HCT116 (cell line): Measurements from ENCODE around the gene ATXN1L. TPM values are rescaled to one million over a fixed set of nuclear protein-coding genes. Genes with fewer than 3 reads are reported as not detected.
A peak's percentile ranks its signal among the peaks of the same experiment; 100 is the strongest.

ENCODE experiments used
- CBX3 ChIP-seq: IDR thresholded peaks from 2 replicates; pipeline ENCODE4 v1.6.1; 2012; ENCODE audit warnings: low read depth
- EZH2 ChIP-seq: fragments of 200-600 bp; sonication (generic); IDR thresholded peaks from 2 replicates; pipeline ENCODE4 v1.6.1; 2017; ENCODE audit warnings: antibody characterized with exemption, mixed run types
- FOSL1 ChIP-seq: IDR thresholded peaks from 2 replicates; pipeline ENCODE4 v1.6.1; 2012; ENCODE audit warnings: low read depth
- JUND ChIP-seq: IDR thresholded peaks from 2 replicates; pipeline ENCODE4 v1.6.1; 2012
- POLR2A ChIP-seq: IDR thresholded peaks from 2 replicates; pipeline ENCODE4 v1.7.0; 2011; ENCODE audit warnings: borderline replicate concordance; ENCODE audit not compliant: insufficient read depth, insufficient read length; ENCODE audit errors: extremely low read depth
- SIN3A ChIP-seq: IDR thresholded peaks from 2 replicates; pipeline ENCODE4 v1.6.1; 2012; ENCODE audit warnings: low read depth
- SP1 ChIP-seq: IDR thresholded peaks from 2 replicates; pipeline ENCODE4 v1.6.1; 2012; ENCODE audit warnings: low read depth
- YY1 ChIP-seq: IDR thresholded peaks from 2 replicates; pipeline ENCODE4 v1.6.1; 2011; ENCODE audit warnings: low read length, low read depth, moderate library complexity, mild to moderate bottlenecking; ENCODE audit not compliant: insufficient replicate concordance; ENCODE audit errors: extremely low read depth
- total RNA-seq: library from RNA; stranded (reverse); gene quantifications from one replicate; pipeline ENCODE4 v1.2.1, GENCODE V29; 2021; ENCODE audit not compliant: unreplicated experiment
- TF ChIP-seq, protein P1 (sequence below): IDR thresholded peaks from 2 replicates; pipeline ENCODE4 v1.6.1; 2012; ENCODE audit warnings: low read depth
- TF ChIP-seq, protein P2 (sequence below): IDR thresholded peaks from 2 replicates; pipeline ENCODE4 v1.6.1; 2012
- TF ChIP-seq, protein P3 (sequence below): IDR thresholded peaks from 2 replicates; pipeline ENCODE4 v1.6.1; 2011; ENCODE audit warnings: mild to moderate bottlenecking, low read length, moderate library complexity; ENCODE audit not compliant: insufficient replicate concordance; ENCODE audit errors: extremely low read depth
- TF ChIP-seq, protein P4 (sequence below): IDR thresholded peaks from 2 replicates; pipeline ENCODE4 v1.6.1; 2012

Gene ATXN1L
- total RNA-seq, 1 experiment from 2014 or later: 20.5 TPM

DNA sequence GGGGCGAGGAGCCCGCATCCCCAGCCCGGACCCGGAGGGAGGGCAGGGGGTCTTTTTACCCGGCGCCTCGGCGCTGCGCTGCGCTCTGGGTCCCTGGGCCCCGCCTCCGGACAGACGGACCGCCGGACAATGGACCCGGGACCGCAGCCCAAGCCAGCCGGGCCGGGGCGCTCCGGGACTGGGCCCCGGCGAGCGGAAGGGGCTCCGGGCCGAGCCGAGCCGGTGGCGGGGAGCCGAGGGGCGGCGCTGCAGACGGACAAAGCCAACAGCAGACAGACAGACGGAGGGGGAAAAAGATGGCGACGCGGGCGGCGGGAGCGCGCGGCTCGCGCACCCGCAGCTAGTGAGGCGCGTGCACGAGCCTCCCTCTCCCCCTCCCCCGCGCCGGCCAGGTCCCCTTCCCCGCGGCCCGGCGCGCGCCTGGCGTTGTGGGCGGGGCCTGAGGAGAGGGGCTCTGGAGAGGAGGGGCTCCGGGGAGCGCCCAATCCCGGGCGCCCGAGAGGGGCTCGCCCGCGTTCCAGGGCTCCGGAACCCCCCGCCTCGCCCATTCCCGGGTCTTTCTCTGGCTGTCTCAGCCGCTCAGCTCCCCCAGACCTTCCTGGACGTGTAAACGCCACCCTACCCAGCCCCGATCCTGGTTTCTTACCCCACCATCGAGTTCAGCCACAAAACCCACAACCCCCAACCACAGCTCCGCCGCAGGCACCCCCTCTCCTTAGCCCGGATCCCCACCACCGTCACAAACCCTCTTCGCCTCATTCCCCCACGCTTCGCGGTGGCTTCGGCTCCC is 38.3 kb downstream of the ATXN1L start, which contains the start of gene ZNF821 (continued):
- TF ChIP-seq, protein P1, sequence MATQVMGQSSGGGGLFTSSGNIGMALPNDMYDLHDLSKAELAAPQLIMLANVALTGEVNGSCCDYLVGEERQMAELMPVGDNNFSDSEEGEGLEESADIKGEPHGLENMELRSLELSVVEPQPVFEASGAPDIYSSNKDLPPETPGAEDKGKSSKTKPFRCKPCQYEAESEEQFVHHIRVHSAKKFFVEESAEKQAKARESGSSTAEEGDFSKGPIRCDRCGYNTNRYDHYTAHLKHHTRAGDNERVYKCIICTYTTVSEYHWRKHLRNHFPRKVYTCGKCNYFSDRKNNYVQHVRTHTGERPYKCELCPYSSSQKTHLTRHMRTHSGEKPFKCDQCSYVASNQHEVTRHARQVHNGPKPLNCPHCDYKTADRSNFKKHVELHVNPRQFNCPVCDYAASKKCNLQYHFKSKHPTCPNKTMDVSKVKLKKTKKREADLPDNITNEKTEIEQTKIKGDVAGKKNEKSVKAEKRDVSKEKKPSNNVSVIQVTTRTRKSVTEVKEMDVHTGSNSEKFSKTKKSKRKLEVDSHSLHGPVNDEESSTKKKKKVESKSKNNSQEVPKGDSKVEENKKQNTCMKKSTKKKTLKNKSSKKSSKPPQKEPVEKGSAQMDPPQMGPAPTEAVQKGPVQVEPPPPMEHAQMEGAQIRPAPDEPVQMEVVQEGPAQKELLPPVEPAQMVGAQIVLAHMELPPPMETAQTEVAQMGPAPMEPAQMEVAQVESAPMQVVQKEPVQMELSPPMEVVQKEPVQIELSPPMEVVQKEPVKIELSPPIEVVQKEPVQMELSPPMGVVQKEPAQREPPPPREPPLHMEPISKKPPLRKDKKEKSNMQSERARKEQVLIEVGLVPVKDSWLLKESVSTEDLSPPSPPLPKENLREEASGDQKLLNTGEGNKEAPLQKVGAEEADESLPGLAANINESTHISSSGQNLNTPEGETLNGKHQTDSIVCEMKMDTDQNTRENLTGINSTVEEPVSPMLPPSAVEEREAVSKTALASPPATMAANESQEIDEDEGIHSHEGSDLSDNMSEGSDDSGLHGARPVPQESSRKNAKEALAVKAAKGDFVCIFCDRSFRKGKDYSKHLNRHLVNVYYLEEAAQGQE: no peak
- TF ChIP-seq JUND: no peak
- no peak for TF ChIP-seq SP1
- no peak for TF ChIP-seq SIN3A
- no peak for TF ChIP-seq CBX3
- TF ChIP-seq, protein P2, sequence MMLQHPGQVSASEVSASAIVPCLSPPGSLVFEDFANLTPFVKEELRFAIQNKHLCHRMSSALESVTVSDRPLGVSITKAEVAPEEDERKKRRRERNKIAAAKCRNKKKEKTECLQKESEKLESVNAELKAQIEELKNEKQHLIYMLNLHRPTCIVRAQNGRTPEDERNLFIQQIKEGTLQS: no peak
- TF ChIP-seq, protein P3, sequence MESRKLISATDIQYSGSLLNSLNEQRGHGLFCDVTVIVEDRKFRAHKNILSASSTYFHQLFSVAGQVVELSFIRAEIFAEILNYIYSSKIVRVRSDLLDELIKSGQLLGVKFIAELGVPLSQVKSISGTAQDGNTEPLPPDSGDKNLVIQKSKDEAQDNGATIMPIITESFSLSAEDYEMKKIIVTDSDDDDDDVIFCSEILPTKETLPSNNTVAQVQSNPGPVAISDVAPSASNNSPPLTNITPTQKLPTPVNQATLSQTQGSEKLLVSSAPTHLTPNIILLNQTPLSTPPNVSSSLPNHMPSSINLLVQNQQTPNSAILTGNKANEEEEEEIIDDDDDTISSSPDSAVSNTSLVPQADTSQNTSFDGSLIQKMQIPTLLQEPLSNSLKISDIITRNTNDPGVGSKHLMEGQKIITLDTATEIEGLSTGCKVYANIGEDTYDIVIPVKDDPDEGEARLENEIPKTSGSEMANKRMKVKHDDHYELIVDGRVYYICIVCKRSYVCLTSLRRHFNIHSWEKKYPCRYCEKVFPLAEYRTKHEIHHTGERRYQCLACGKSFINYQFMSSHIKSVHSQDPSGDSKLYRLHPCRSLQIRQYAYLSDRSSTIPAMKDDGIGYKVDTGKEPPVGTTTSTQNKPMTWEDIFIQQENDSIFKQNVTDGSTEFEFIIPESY: no peak
- TF ChIP-seq FOSL1: no peak
- TF ChIP-seq YY1: peak; percentile 76
- TF ChIP-seq POLR2A: no peak
- TF ChIP-seq EZH2: no peak
- TF ChIP-seq, protein P4, sequence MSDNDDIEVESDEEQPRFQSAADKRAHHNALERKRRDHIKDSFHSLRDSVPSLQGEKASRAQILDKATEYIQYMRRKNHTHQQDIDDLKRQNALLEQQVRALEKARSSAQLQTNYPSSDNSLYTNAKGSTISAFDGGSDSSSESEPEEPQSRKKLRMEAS: peak; percentile 31; the same call in 1 of the 2 replicates
